Lower leg skin (tissue), 3 donors: ENCODE measurements around the gene BAIAP2.

Source experiments
- POLR2A ChIP-seq, 2 donors: fragments of 450-650 bp; IDR thresholded peaks; one replicate each; pipeline ENCODE4 v1.6.1; 2016 to 2017; ENCODE audit warnings: antibody characterized with exemption in 2 of 2, mild to moderate bottlenecking in 1 of 2, moderate library complexity in 1 of 2
- TF ChIP-seq, protein P1 (sequence below), 3 donors: fragments of 450-650 bp; IDR thresholded peaks; one replicate each; pipeline ENCODE4 v1.5.1; 2016; ENCODE audit warnings: antibody characterized with exemption in 3 of 3, mild to moderate bottlenecking in 3 of 3, moderate library complexity in 2 of 3

DNA sequence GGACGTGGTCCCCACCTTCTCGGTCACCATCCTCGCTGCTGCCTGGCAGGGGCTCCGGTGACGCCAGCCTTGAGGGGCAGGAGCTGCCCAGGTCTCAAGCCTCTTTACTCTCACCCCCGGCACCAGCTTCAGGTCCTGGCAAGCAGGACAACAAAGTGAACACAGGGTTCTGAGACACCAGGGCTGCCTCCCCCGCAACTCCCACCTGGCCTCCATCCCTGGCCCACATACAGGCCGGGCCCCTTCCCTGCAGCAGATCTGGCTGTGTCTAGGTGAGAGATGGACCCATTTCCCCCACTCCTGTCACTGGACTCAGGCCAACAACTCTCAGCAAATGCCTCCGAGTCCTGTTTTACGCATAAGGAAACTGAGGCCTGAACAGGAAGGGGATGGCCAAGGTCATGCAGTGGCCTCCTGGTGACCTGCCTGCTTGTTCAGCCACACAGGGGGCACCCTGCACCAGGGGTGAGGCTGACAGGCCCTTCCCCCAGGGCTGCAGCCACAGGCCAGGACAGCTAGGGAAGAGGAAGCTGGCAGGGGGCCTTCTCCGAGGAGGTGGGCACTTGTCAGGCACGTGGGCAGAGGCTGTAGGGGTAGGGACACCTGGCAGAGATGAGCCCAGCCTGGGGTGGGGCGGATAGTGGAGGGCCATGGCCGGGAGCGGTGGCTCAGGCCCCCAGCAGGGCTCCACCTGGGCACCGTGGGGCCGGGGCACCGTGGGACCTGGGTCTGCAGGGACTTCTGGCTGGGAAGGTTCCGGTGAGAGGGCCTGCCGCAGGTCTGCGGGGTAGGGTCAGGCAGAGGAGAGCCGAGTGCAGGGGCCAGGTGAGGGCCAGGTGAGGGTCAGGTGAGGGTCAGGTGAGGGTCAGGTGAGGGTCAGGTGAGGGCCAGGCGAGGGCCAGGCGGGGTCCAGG lies 83.6 kb downstream of the BAIAP2 start:
- TF ChIP-seq, protein P1, sequence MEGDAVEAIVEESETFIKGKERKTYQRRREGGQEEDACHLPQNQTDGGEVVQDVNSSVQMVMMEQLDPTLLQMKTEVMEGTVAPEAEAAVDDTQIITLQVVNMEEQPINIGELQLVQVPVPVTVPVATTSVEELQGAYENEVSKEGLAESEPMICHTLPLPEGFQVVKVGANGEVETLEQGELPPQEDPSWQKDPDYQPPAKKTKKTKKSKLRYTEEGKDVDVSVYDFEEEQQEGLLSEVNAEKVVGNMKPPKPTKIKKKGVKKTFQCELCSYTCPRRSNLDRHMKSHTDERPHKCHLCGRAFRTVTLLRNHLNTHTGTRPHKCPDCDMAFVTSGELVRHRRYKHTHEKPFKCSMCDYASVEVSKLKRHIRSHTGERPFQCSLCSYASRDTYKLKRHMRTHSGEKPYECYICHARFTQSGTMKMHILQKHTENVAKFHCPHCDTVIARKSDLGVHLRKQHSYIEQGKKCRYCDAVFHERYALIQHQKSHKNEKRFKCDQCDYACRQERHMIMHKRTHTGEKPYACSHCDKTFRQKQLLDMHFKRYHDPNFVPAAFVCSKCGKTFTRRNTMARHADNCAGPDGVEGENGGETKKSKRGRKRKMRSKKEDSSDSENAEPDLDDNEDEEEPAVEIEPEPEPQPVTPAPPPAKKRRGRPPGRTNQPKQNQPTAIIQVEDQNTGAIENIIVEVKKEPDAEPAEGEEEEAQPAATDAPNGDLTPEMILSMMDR (IDR thresholded peaks at IDR 0.05): no peak
- TF ChIP-seq POLR2A (IDR thresholded peaks at IDR 0.05): no peak
